GM12874 (cell line): ENCODE measurements around the gene GRPEL1.

Experiments used
- CTCF ChIP-seq: IDR thresholded peaks from 2 replicates; pipeline ENCODE4 v1.5.1; 2011; ENCODE audit warnings: low read depth, mild to moderate bottlenecking, control low read depth, low read length, moderate library complexity; ENCODE audit not compliant: insufficient read depth

Gene GRPEL1

GRCh38 chr4:7037425-7037824 lies 30.4 kb downstream of the GRPEL1 start:
- TF ChIP-seq CTCF, result peak; percentile 7; the same call in 1 of the 2 replicates

- TF ChIP-seq CTCF, result no peak
Observed at GRCh38 chr4:7034262-7035081, 33.4 kb downstream of the GRPEL1 start.

GRCh38 chr4:7032596-7032995 lies 35.3 kb downstream of the GRPEL1 start:
- no peak for TF ChIP-seq CTCF

- no peak for TF ChIP-seq CTCF
Observed at GRCh38 chr4:7031558-7032449, 36.1 kb downstream of the GRPEL1 start.

- TF ChIP-seq CTCF, result no peak
Observed at GRCh38 chr4:7030856-7031255, 37.0 kb downstream of the GRPEL1 start.

GRCh38 chr4:7029921-7030320 lies 37.9 kb downstream of the GRPEL1 start:
- no peak for TF ChIP-seq CTCF

- no peak for TF ChIP-seq CTCF
Observed at GRCh38 chr4:7029212-7029611, 38.7 kb downstream of the GRPEL1 start.
